ENCODE measurements around the gene ZFP57. TPM values are rescaled to one million over a fixed set of nuclear protein-coding genes. Genes with fewer than 3 reads are reported as not detected.
A peak's percentile ranks its signal among the peaks of the same experiment; 100 is the strongest.

The ZFP57 gene
- total RNA-seq, 2 experiments from 2014 or later, result not detected

DNA sequence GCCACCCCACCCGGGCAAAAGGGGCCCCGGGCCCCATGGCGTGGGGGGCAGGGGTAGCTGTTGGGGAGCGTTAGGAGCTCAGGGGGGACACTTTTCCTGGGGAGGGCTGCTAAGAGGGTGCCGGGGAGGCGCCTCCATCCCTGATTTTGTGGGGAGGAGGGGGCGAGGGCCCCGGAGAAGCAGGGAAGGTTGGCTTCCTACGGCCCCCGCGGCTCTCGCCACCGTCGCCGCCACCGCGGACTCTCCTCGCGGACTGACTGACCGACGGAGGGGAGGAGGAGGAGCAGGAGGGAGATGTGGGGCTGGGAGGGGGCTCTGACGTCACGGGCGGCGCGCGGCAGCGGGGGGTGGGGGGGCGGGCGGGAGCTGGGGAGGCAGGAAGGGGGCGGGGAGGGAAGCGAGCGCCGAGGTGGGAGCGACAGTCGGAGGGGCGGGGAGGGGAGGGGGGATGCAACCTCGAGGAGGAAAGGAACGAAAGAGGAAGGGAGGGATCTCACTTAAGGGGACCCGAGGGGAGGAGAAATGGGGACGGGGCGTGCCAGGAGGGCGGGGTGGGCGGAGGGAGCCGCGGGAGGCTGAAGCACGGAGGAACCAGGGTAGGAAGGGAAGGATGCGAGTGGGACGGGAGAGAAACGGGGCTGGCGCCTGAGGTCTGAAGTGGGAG is 53.1 kb downstream of the ZFP57 start:
- Histone ChIP-seq H3K79me2 (ENCODE audit: insufficient read depth, low read depth, low read length) (no peaks in the 10 kb centered on the region), H4K20me1 (ENCODE audit: insufficient read depth, low read length) (no peaks in the 10 kb centered on the region; the same call in 1 of the 2 replicates), H3K36me3 (ENCODE audit: insufficient read depth, low read length) (no peaks in the 10 kb centered on the region), H3K4me2 (ENCODE audit: low read length) (peak overlapping the region; percentile 74), H3K9me2 (ENCODE audit: insufficient read depth, low read length) (no peaks in the 10 kb centered on the region), H3K27ac (ENCODE audit: low read depth, low read length, poor library complexity, severe bottlenecking) (no peak overlapping the region), H3K4me1 (ENCODE audit: insufficient read depth, low read length, poor library complexity, severe bottlenecking) (peaks cover 18% of the 10 kb centered on the region), H3K9me3 (ENCODE audit: low read length) (no peaks in the 10 kb centered on the region), H2AFZ (ENCODE audit: low read length) (peak overlapping the region; percentile 78), H3K4me3 (ENCODE audit: low read depth, low read length, poor library complexity, severe bottlenecking) (peak overlapping the region; percentile 69)
- BruUV-seq (replicated peaks), result no TSS peak
- TF ChIP-seq CTCF (conservative IDR thresholded peaks at IDR 0.05; ENCODE audit: low read length) (no peak), EZH2phosphoT487 (IDR thresholded peaks at IDR 0.05; ENCODE audit: borderline replicate concordance, low read depth, low read length) (no peak)
- POLR2A ChIA-PET, result no interaction called here
- CTCF ChIA-PET (ENCODE audit: unreplicated experiment), result no interaction called here
- intact Hi-C loops (cut with micrococcal nuclease; ENCODE audit: unreplicated experiment), result no loop called here
- DNase-seq (ENCODE audit: low spot score), result peak; percentile 55

DNA sequence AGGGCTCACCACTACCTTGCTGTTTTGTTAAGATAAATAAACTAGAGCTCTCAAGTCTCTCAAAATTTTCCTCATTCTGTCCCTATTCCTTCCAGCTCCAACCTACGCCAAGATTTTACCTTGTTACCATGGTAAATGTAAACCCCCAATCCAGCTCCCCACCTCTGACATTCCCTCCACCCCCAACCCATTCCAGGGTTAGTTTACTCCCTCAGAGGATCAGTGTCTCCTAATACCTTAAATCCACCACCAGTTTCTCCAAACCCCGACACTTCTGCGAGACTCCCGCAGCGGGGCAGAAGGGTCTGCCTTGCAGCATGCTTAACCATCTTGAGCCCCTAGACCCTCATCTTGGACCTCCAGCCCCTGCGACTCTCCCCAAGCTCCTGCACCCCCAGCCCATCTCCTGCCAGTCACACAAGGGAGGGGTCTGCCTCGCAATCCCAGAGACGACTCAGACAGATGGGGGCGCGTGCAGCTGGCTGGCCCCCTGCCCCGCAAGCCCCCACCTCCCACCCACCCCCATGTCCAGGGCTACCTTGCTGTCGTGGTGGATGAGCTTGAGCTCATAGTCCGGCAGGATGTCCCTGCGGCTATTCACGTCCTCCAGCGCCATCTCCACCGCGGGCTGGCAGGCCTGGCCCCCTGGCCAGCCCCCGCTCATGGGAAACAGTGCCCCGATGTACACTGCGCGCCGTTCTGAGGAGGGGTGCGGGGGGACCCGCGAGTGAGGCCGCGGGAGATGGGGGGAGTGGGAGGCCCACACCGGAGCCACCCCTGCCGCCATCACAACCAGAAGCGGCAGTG is 53.8 kb downstream of the ZFP57 start:
- Histone ChIP-seq H4K20me1 (ENCODE audit: insufficient read depth, low read length) (no peaks in the 10 kb centered on the region; the same call in 1 of the 2 replicates), H2AFZ (ENCODE audit: low read length) (no peak overlapping the region), H3K9me2 (ENCODE audit: insufficient read depth, low read length) (no peaks in the 10 kb centered on the region), H3K9me3 (ENCODE audit: low read length) (no peaks in the 10 kb centered on the region), H3K4me1 (ENCODE audit: insufficient read depth, low read length, poor library complexity, severe bottlenecking) (peaks cover 18% of the 10 kb centered on the region), H3K36me3 (ENCODE audit: insufficient read depth, low read length) (no peaks in the 10 kb centered on the region), H3K79me2 (ENCODE audit: insufficient read depth, low read depth, low read length) (no peaks in the 10 kb centered on the region), H3K4me2 (ENCODE audit: low read length) (no peak overlapping the region), H3K4me3 (ENCODE audit: low read depth, low read length, poor library complexity, severe bottlenecking) (no peak overlapping the region), H3K27ac (ENCODE audit: low read depth, low read length, poor library complexity, severe bottlenecking) (no peak overlapping the region)
- POLR2A ChIA-PET, result no interaction called here
- DNase-seq (ENCODE audit: low spot score), result no peak
- BruUV-seq (replicated peaks), result no TSS peak
- TF ChIP-seq EZH2phosphoT487 (IDR thresholded peaks at IDR 0.05; ENCODE audit: borderline replicate concordance, low read depth, low read length) (no peak), CTCF (conservative IDR thresholded peaks at IDR 0.05; ENCODE audit: low read length) (no peak)
- intact Hi-C loops (cut with micrococcal nuclease; ENCODE audit: unreplicated experiment), result no loop called here
- CTCF ChIA-PET (ENCODE audit: unreplicated experiment), result no interaction called here

Data from OCI-LY7 (cell line).